H9 (cell line): ENCODE measurements around the gene MYB. TPM values are rescaled to one million over a fixed set of nuclear protein-coding genes. Genes with fewer than 3 reads are reported as not detected.

Experiments used
- DNase-seq: peaks from one replicate; pipeline ENCODE4 v3.0.0-alpha.2; 2017
- H2AFZ ChIP-seq: one replicate; pipeline ENCODE4 v1.6.1; 2013; ENCODE audit warnings: mild to moderate bottlenecking, low read length, control low read depth, moderate library complexity
- H2AK5ac ChIP-seq: 2 replicates; pipeline ENCODE4 v1.6.1; 2013; ENCODE audit warnings: low read length, control low read depth, mixed read lengths; ENCODE audit not compliant: insufficient read length
- H2BK120ac ChIP-seq: one replicate; pipeline ENCODE4 v1.6.1; 2013; ENCODE audit warnings: low read depth, mild to moderate bottlenecking, low read length, control low read depth, inconsistent platforms; ENCODE audit not compliant: poor library complexity, severe bottlenecking
- H2BK12ac ChIP-seq: 2 replicates; pipeline ENCODE4 v1.6.1; 2013; ENCODE audit warnings: low read length, control low read depth, mixed read lengths, low read depth; ENCODE audit not compliant: insufficient read length
- H2BK15ac ChIP-seq: 2 replicates; pipeline ENCODE4 v1.6.1; 2013; ENCODE audit warnings: low read depth, low read length, control low read depth
- H2BK20ac ChIP-seq: one replicate; pipeline ENCODE4 v1.6.1; 2013; ENCODE audit warnings: low read depth, mild to moderate bottlenecking, low read length, control low read depth, inconsistent platforms; ENCODE audit not compliant: poor library complexity, severe bottlenecking
- H2BK5ac ChIP-seq: 2 replicates; pipeline ENCODE4 v1.6.1; 2013; ENCODE audit warnings: low read length, control low read depth, mixed read lengths; ENCODE audit not compliant: insufficient read length
- H3K14ac ChIP-seq: 2 replicates; pipeline ENCODE4 v1.6.1; 2013; ENCODE audit warnings: low read length, control low read depth; ENCODE audit not compliant: insufficient read depth
- H3K18ac ChIP-seq: 2 replicates; pipeline ENCODE4 v1.6.1; 2013; ENCODE audit warnings: low read depth, mild to moderate bottlenecking, mixed read lengths, low read length, control low read depth; ENCODE audit not compliant: insufficient read length
- H3K23ac ChIP-seq: 2 replicates; pipeline ENCODE4 v1.6.1; 2013; ENCODE audit warnings: low read length, control low read depth, mixed read lengths, low read depth; ENCODE audit not compliant: insufficient read length
- H3K23me2 ChIP-seq: 2 replicates; pipeline ENCODE4 v1.6.1; 2013; ENCODE audit warnings: low read depth, mild to moderate bottlenecking, mixed read lengths, low read length, control low read depth; ENCODE audit not compliant: insufficient read length, poor library complexity, severe bottlenecking
- H3K27ac ChIP-seq: 2 replicates; pipeline ENCODE4 v1.5.1; 2013; ENCODE audit warnings: low read length, control low read depth, mixed read lengths, low read depth; ENCODE audit not compliant: insufficient read length
- H3K27me3 ChIP-seq: 2 replicates; pipeline ENCODE4 v1.6.1; 2013; ENCODE audit warnings: low read length, control low read depth, inconsistent platforms; ENCODE audit not compliant: insufficient read depth
- H3K4ac ChIP-seq: 2 replicates; pipeline ENCODE4 v1.6.1; 2013; ENCODE audit warnings: low read depth, mild to moderate bottlenecking, control low read depth, inconsistent platforms, low read length, moderate library complexity
- H3K4me1 ChIP-seq: 2 replicates; pipeline ENCODE4 v1.6.1; 2013; ENCODE audit warnings: low read length, control low read depth, inconsistent platforms; ENCODE audit not compliant: insufficient read depth
- H3K4me2 ChIP-seq: 2 replicates; pipeline ENCODE4 v1.6.1; 2013; ENCODE audit warnings: low read length, control low read depth, mixed read lengths; ENCODE audit not compliant: insufficient read length, insufficient read depth
- H3K56ac ChIP-seq: 2 replicates; pipeline ENCODE4 v1.6.1; 2013; ENCODE audit warnings: low read depth, mild to moderate bottlenecking, mixed read lengths, low read length, control low read depth; ENCODE audit not compliant: insufficient read length
- H3K79me1 ChIP-seq: 2 replicates; pipeline ENCODE4 v1.6.1; 2013; ENCODE audit warnings: low read depth, mild to moderate bottlenecking, moderate library complexity, low read length, control low read depth, inconsistent platforms; ENCODE audit not compliant: insufficient read depth, poor library complexity, severe bottlenecking
- H3K79me2 ChIP-seq: 2 replicates; pipeline ENCODE4 v1.6.1; 2013; ENCODE audit warnings: low read length, control low read depth, inconsistent platforms; ENCODE audit not compliant: insufficient read depth
- H3K9ac ChIP-seq: 2 replicates; pipeline ENCODE4 v1.6.1; 2013; ENCODE audit warnings: low read length, control low read depth, mixed read lengths; ENCODE audit not compliant: insufficient read length; ENCODE audit errors: extremely low read depth
- H3K9me3 ChIP-seq: one replicate; pipeline ENCODE4 v1.6.1; 2013; ENCODE audit warnings: low read depth, low read length, inconsistent platforms; ENCODE audit not compliant: control insufficient read depth
- H3T11ph ChIP-seq: one replicate; pipeline ENCODE4 v1.6.1; 2013; ENCODE audit warnings: mild to moderate bottlenecking, low read length, control low read depth, inconsistent platforms
- H4K20me1 ChIP-seq: one replicate; pipeline ENCODE4 v1.6.1; 2013; ENCODE audit not compliant: control insufficient read depth, insufficient read length, insufficient read depth
- H4K5ac ChIP-seq: 2 replicates; pipeline ENCODE4 v1.6.1; 2013; ENCODE audit warnings: low read depth, mild to moderate bottlenecking, mixed read lengths, low read length, control low read depth; ENCODE audit not compliant: insufficient read length
- H4K8ac ChIP-seq: replicated peaks from 2 replicates; pipeline ENCODE4 v1.6.1; 2013; ENCODE audit warnings: low read length, control low read depth, mixed read lengths, low read depth; ENCODE audit not compliant: insufficient read length
- H4K91ac ChIP-seq: 2 replicates; pipeline ENCODE4 v1.6.1; 2013; ENCODE audit warnings: low read depth, mild to moderate bottlenecking, moderate library complexity, mixed read lengths, low read length, control low read depth; ENCODE audit not compliant: insufficient read length
- H3K27ac Mint-ChIP-seq, 3 experiments: 2 replicates in 2 of 3; 3 replicates in 1 of 3; pipeline ENCODE4 v1.8.0; 2020 to 2021; ENCODE audit warnings: mixed read lengths in 3 of 3, mild to moderate bottlenecking in 1 of 3, moderate library complexity in 1 of 3
- H3K27me3 Mint-ChIP-seq: 2 replicates; pipeline ENCODE4 v1.8.0; 2021; ENCODE audit warnings: low read depth, mild to moderate bottlenecking, moderate library complexity, mixed read lengths
- H3K36me3 Mint-ChIP-seq, 3 experiments: 2 replicates in 2 of 3; 3 replicates in 1 of 3; pipeline ENCODE4 v1.8.0; 2020 to 2021; ENCODE audit warnings: low read depth in 3 of 3, mixed read lengths in 3 of 3; ENCODE audit not compliant: insufficient read depth in 1 of 3
- H3K4me1 Mint-ChIP-seq, 2 experiments: 2 replicates each; pipeline ENCODE4 v1.8.0; 2020; ENCODE audit warnings: mixed read lengths in 2 of 2
- H3K4me3 Mint-ChIP-seq, 2 experiments: 2 replicates in 1 of 2; 3 replicates in 1 of 2; pipeline ENCODE4 v1.8.0; 2020 to 2021; ENCODE audit warnings: mild to moderate bottlenecking in 2 of 2, mixed read lengths in 2 of 2, moderate library complexity in 1 of 2
- H3K9me3 Mint-ChIP-seq, 2 experiments: 2 replicates in 1 of 2; 3 replicates in 1 of 2; pipeline ENCODE4 v1.8.0; 2020; ENCODE audit warnings: mild to moderate bottlenecking in 2 of 2, mixed read lengths in 2 of 2, moderate library complexity in 1 of 2
- CTCF ChIP-seq: fragments of 200-600 bp; sonication (generic); conservative IDR thresholded peaks from 3 replicates; pipeline ENCODE4 v1.8.0; 2021; ENCODE audit warnings: antibody characterized with exemption, mild to moderate bottlenecking
- WGBS: extraction: QIAGEN DNeasy Blood & Tissue Kit; methylation state at CpG from one replicate; pipeline ENCODE4 v1.1.7; 2013; ENCODE audit warnings: missing lambda C conversion rate, low lambda C conversion rate, mixed read lengths; ENCODE audit not compliant: insufficient read length; ENCODE audit errors: extremely low coverage; 5-methylcytosine and 5-hydroxymethylcytosine counted together
- total RNA-seq: library from RNA; stranded (reverse); gene quantifications from 2 replicates; pipeline ENCODE4 v1.2.1, GENCODE V29; 2021

The MYB gene
- total RNA-seq, 1 experiment from 2014 or later: 5.8 TPM

GRCh38 chr6:135162678-135163439 lies 18.2 kb upstream of the MYB start:
- Histone ChIP-seq H2AK5ac (no peak overlapping the region), H2BK120ac (no peak overlapping the region), H3K27ac (no peak overlapping the region), H3K23ac (no peak overlapping the region), H3K23me2 (no peaks in the 10 kb centered on the region), H3K27me3 (no peaks in the 10 kb centered on the region), H4K8ac (no peak overlapping the region), H2BK12ac (no peak overlapping the region), H4K20me1 (no peaks in the 10 kb centered on the region), H2BK15ac (no peak overlapping the region), H3K9me3 (no peaks in the 10 kb centered on the region), H4K91ac (no peak overlapping the region), H3T11ph (no peak overlapping the region), H2BK5ac (no peak overlapping the region), H3K4me2 (no peak overlapping the region), H3K4me1 (no peaks in the 10 kb centered on the region), H3K79me1 (no peaks in the 10 kb centered on the region), H2AFZ (no peak overlapping the region), H3K18ac (no peak overlapping the region), H2BK20ac (no peak overlapping the region), H3K4ac (no peak overlapping the region), H3K9ac (no peak overlapping the region), H3K79me2 (no peaks in the 10 kb centered on the region), H4K5ac (no peak overlapping the region), H3K14ac (no peak overlapping the region), H3K56ac (no peak overlapping the region)
- Mint-ChIP-seq H3K4me3 (no peak overlapping the region), H3K9me3 (no peaks in the 10 kb centered on the region), H3K27me3 (no peaks in the 10 kb centered on the region), H3K36me3 (no peaks in the 10 kb centered on the region), H3K27ac (no peak overlapping the region), H3K4me1 (peaks cover 4 to 7% of the 10 kb centered on the region in 2 experiments; a peak in 2 of 4 replicates)
- WGBS: no CpG with 5 or more reads among the region's 10 CpGs
- peak; percentile 96 for TF ChIP-seq CTCF
- peak; percentile 82 for DNase-seq
